RWPE1 (cell line): ENCODE data around the gene ANGPTL7.
A peak's percentile ranks its signal among the peaks of the same experiment; 100 is the strongest.

Source experiments
- CTCF ChIA-PET: fragments of 350-600 bp; sonication (Branson Sonifier 250); formaldehyde crosslinking; extraction: SDS; loops from one replicate; lab custom pipeline; 2021; lab: Yijun Ruan, JAX
- POLR2A ChIA-PET: fragments of 400-600 bp; formaldehyde crosslinking; extraction: SDS; loops from one replicate; lab custom pipeline; 2020; ENCODE audit warnings: antibody characterized with exemption; ENCODE audit not compliant: low non-redundant PET; lab: Yijun Ruan, JAX
- DNase-seq: peaks from one replicate; pipeline ENCODE4 v3.0.0; 2012; ENCODE audit warnings: low spot score
- H3K27ac ChIP-seq: fragments of 450-650 bp; 2 replicates; pipeline ENCODE4 v1.5.1; 2017
- CTCF ChIP-seq: fragments of 450-650 bp; conservative IDR thresholded peaks from 2 replicates; pipeline ENCODE4 v1.5.1; 2017; ENCODE audit warnings: low read depth, mild to moderate bottlenecking

ANGPTL7 gene, protein sequence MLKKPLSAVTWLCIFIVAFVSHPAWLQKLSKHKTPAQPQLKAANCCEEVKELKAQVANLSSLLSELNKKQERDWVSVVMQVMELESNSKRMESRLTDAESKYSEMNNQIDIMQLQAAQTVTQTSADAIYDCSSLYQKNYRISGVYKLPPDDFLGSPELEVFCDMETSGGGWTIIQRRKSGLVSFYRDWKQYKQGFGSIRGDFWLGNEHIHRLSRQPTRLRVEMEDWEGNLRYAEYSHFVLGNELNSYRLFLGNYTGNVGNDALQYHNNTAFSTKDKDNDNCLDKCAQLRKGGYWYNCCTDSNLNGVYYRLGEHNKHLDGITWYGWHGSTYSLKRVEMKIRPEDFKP

DNA sequence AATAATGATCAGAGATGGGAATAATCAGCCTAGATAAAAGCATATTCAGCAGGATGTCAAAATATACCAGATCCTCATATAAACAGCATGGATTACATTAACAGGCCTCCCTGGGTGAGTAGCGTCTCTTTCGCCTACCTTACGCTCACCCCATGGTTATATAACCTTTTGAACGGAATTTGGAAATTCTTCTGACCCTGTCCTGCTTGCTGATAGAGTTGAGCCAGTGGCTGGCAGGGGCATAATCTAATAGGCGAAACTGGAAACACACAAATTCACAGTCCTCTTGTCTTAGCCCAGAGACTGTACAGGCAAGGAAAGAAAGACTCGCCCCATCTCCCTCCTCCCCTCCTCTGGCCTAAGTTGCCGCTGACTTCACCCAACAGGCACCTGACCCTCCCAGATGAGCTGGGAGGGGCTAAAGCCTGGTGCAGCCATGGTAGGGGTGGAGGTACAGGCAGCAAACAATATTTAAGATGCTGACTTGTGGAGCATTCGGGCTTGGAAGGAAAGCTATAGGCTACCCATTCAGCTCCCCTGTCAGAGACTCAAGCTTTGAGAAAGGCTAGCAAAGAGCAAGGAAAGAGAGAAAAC, at the start of gene ANGPTL7:
ANGPTL7 (plus strand) TSS at position 498 of the 594 bp plus-strand sequence. CDS start 225 bp downstream, outside the sequence.
- ChIA-PET CTCF (interaction anchor here (0.5 to 1.3 kb wide), 2 partner anchors 152 to 281 kb away, joined by 3 to 4 read pairs; no protein-coding TSS in a partner anchor), POLR2A (no interaction called here)
- H3K27ac ChIP-seq = no peak within 1 kb of the TSS
- no peak for DNase-seq
- no peak for TF ChIP-seq CTCF

- CTCF ChIA-PET = no interaction called here
- no peak for DNase-seq
- H3K27ac ChIP-seq = no peak overlapping the region
- POLR2A ChIA-PET = no interaction called here
- no peak for TF ChIP-seq CTCF
Observed at GRCh38 chr1:11142618-11143391, 46.4 kb upstream of the ANGPTL7 start.

- ChIA-PET POLR2A (no interaction called here), CTCF (no interaction called here)
- DNase-seq = no peak
- H3K27ac ChIP-seq = no peak overlapping the region
- TF ChIP-seq CTCF = no peak
Observed at GRCh38 chr1:11143401-11143800, 45.8 kb upstream of the ANGPTL7 start.

- no peak for DNase-seq
- TF ChIP-seq CTCF = no peak
- H3K27ac ChIP-seq = peak overlapping the region; percentile 69
- CTCF ChIA-PET = no interaction called here
- POLR2A ChIA-PET = no interaction called here
Observed at GRCh38 chr1:11143907-11144306, 45.2 kb upstream of the ANGPTL7 start.

- TF ChIP-seq CTCF = no peak
- CTCF ChIA-PET = interaction anchor here (0.5 to 1.3 kb wide), 2 partner anchors 107 to 581 kb away, joined by 4 to 6 read pairs; no protein-coding TSS in a partner anchor
- peak; percentile 42 for DNase-seq
- H3K27ac ChIP-seq = peak overlapping the region; percentile 69
- POLR2A ChIA-PET = no interaction called here
Observed at GRCh38 chr1:11144570-11145256, 44.4 kb upstream of the ANGPTL7 start.
